A549 (cell line): ENCODE measurements around the gene HSFX3. TPM values are rescaled to one million over a fixed set of nuclear protein-coding genes. Genes with fewer than 3 reads are reported as not detected.
A peak's percentile ranks its signal among the peaks of the same experiment; 100 is the strongest.
"Not testable (repeated sequence)": the region's sequence is repeated elsewhere in the genome, so short reads cannot be mapped to it uniquely, and the experiment has no call there.

Experiments used
- ATAC-seq, 2 experiments: fragments of 200-7000 bp in 1 of 2; fragments of >200 bp in 1 of 2; cut with Nextera tagmentation in 1 of 2; cut with Tn5 transposase in 1 of 2; 3 replicates each; pipeline versions ENCODE4 v1.8.0 to v1.9.1; 2018 to 2020; ENCODE audit warnings: mild to moderate bottlenecking in 1 of 2, moderate library complexity in 1 of 2
- CTCF ChIA-PET: fragments of 300-600 bp; sonication (Branson Sonifier 250); formaldehyde crosslinking; extraction: SDS; loops from one replicate; lab custom pipeline; 2021; ENCODE audit warnings: antibody characterized with exemption, inconsistent platforms; lab: Yijun Ruan, JAX
- POLR2A ChIA-PET: fragments of 350-600 bp; formaldehyde crosslinking; extraction: SDS; loops from one replicate; lab custom pipeline; 2021; ENCODE audit warnings: antibody characterized with exemption, inconsistent platforms; lab: Yijun Ruan, JAX
- DNase-seq, 2 experiments: peaks; one replicate each; pipeline versions ENCODE4 v3.0.0 to v3.0.0-alpha.2; 2011 to 2016; ENCODE audit warnings: low read depth in 1 of 2, low spot score in 1 of 2
- FAIRE-seq: peaks from 2 replicates; lab custom pipeline; 2011; peaks lifted over from hg19 to GRCh38; lab: Jason Lieb, UNC
- H3K27ac ChIP-seq, 2 experiments: fragments of >200 bp; sonication (Bioruptor Twin); formaldehyde crosslinking; 3 replicates each; pipeline ENCODE4 v1.5.1; 2016 to 2017
- H3K4me1 ChIP-seq: fragments of >200 bp; sonication (Bioruptor Twin); formaldehyde crosslinking; 3 replicates; pipeline ENCODE4 v1.6.1; 2016
- H3K4me2 ChIP-seq: fragments of >200 bp; sonication (Bioruptor Twin); formaldehyde crosslinking; 3 replicates; pipeline ENCODE4 v1.6.1; 2016
- H3K4me3 ChIP-seq: fragments of >200 bp; sonication (Bioruptor Twin); formaldehyde crosslinking; 3 replicates; pipeline ENCODE4 v1.5.1; 2016
- H3K9me3 ChIP-seq: fragments of >200 bp; sonication (Bioruptor Twin); formaldehyde crosslinking; 3 replicates; pipeline ENCODE4 v1.6.1; 2016
- RAD21 ChIP-seq, 2 experiments: fragments of >200 bp in 1 of 2; sonication (Bioruptor Twin) in 1 of 2; formaldehyde crosslinking in 1 of 2; IDR thresholded peaks in 1 of 2; conservative IDR thresholded peaks in 1 of 2; 2 replicates in 1 of 2; 3 replicates in 1 of 2; pipeline ENCODE4 v1.6.1; 2012 to 2018; ENCODE audit warnings: inconsistent platforms in 1 of 2
- WGBS: methylation state at CpG from one replicate; pipeline ENCODE4 v1.1.6; 2017; ENCODE audit errors: missing lambda C conversion rate; 5-methylcytosine and 5-hydroxymethylcytosine counted together
- polyA minus RNA-seq: library from RNA; depleted of rRNA, polyadenylated mRNA; stranded (reverse); fragments of >200 nt; gene quantifications from 2 replicates; pipeline ENCODE4 v1.2.3, GENCODE V29; 2011; rRNA and poly(A)+ RNA removed
- polyA plus RNA-seq, 4 experiments: library from polyadenylated mRNA; depleted of rRNA in 3 of 4; stranded (reverse); fragments of >200 nt; fragmentation: RNase III in 1 of 4; extraction: RNeasy Plus Mini Kit Qiagen cat#74134 plus additional on column Dnase treatment in 1 of 4; gene quantifications; 2 replicates in 3 of 4; 3 replicates in 1 of 4; pipeline ENCODE4 v1.2.3, GENCODE V29; 2011 to 2017

The HSFX3 gene, protein sequence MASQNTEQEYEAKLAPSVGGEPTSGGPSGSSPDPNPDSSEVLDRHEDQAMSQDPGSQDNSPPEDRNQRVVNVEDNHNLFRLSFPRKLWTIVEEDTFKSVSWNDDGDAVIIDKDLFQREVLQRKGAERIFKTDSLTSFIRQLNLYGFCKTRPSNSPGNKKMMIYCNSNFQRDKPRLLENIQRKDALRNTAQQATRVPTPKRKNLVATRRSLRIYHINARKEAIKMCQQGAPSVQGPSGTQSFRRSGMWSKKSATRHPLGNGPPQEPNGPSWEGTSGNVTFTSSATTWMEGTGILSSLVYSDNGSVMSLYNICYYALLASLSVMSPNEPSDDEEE
- polyA plus RNA-seq (2011; rRNA removed) (not detected in 2 replicates), polyA plus RNA-seq (2017; fragmentation: RNase III; extraction: RNeasy Plus Mini Kit Qiagen cat#74134 plus additional on column Dnase treatment) (not detected in 3 replicates), polyA minus RNA-seq (not detected in 2 replicates)
- not detected in 2 replicates for polyA plus RNA-seq (2012; cell fraction: cytosol; rRNA removed)
- not detected in 2 replicates for polyA plus RNA-seq (2012; cell fraction: nucleus; rRNA removed)

DNA sequence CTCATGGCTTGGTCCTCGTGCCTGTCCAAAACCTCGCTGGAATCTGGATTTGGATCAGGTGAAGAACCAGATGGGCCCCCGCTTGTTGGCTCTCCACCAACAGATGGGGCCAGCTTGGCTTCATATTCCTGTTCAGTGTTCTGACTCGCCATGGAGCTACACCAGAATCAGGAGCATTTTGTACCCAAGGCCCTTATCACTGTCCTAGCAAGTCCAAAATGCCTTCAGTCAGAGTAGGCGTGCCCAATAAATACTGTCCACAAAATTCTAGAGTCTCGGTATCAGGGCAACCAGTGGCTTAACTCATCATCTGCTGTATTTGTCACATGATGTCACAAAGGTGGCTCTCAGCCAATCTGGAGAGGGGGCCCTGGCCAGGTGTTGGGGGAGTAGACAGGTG, at the start of gene HSFX3:
HSFX3 (minus strand) TSS at position 224 of the 400 bp plus-strand sequence; CDS start at position 152, 72 bp downstream.
- CTCF ChIA-PET, FAIRE-seq, H3K27ac ChIP-seq, ATAC-seq, POLR2A ChIA-PET, H3K4me3 ChIP-seq, H3K4me2 ChIP-seq, H3K9me3 ChIP-seq, DNase-seq, H3K4me1 ChIP-seq: not testable (repeated sequence)
- WGBS: no CpG with 5 or more reads among the region's 6 CpGs

DNA sequence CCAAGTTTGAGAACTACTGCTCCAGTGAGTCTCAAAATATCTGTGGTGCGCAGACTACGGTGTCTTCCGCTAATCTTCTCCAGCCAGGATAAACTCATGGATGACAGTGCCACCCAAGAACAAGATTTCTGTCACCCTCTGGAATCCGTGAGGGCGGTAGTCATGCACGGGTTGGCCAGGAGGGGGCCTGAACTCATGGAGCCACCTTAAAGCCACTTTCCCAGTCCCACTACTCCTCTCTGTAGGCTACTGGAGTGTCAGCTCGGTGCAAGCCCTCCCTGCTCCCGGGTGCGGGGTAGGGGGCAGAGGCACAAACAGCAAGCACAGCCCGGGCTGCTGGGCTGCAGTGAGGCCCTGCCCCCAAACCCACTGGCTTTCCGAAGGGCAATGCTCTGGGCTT, 48.9 kb upstream of the HSFX3 start:
- WGBS: 44% methylated on average over 5 of the region's 11 CpGs
- H3K4me1 ChIP-seq, H3K9me3 ChIP-seq, H3K4me3 ChIP-seq, H3K4me2 ChIP-seq, CTCF ChIA-PET, H3K27ac ChIP-seq, DNase-seq, POLR2A ChIA-PET: not testable (repeated sequence)
- peak; percentile 13 for FAIRE-seq
- ATAC-seq: peak; percentile 59 to 92; a peak in 3 of 6 replicates
- TF ChIP-seq RAD21 (conservative IDR thresholded peaks at IDR 0.05 in 1 of 2, IDR thresholded peaks at IDR 0.05 in 1 of 2): peak in 1 of 2 experiments; percentile 3; a peak in 1 of 5 replicates

DNA sequence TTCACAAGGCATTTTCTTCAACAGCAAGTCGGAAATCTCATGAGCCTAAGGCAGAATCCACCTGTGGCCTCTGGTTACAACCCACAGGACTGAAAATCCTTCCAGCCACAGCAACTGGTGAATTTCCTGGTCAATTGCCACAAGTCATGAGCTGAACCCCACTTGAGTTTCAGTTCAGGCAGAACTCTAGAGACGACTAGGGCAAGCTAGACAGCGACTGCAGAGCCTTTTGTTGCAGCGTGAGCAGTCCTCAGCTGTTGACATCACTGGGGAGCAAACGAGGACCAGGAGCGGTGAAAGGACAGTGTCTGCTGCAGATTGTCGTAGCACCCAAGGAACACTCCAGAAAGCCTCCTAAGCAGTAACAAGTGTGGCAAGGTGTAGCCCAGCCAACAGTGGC, 46.2 kb upstream of the HSFX3 start:
- H3K4me3 ChIP-seq, DNase-seq, FAIRE-seq, POLR2A ChIA-PET, H3K27ac ChIP-seq, ATAC-seq, H3K9me3 ChIP-seq, H3K4me2 ChIP-seq, H3K4me1 ChIP-seq, CTCF ChIA-PET: not testable (repeated sequence)
- no CpG with 5 or more reads among the region's 7 CpGs for WGBS

DNA sequence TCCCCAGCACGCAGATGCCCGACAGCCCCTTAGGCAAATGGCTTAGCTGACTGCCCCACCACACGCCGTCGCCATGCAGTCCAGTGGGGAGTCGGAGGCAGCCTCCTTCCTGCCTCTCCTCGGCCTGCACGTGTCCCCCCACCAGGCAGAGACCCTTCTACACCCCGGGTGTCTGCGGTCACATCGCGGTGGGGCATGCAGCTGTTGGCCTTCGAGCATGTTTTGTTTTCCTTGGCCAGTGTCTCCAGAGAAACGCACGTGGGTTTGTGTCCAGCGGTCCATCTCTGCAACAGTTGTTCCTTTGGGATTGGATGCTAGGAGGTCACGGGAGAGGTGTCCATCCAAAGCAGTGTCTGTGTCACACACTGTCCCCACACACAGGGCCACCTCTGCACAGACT, 45.5 kb upstream of the HSFX3 start, which contains the start of gene HSFX2:
HSFX2 (minus strand) TSS at position 101 of the 400 bp plus-strand sequence. CDS start 614 bp downstream, outside the sequence.
- H3K4me1 ChIP-seq, CTCF ChIA-PET, H3K9me3 ChIP-seq, H3K27ac ChIP-seq, ATAC-seq, H3K4me2 ChIP-seq, H3K4me3 ChIP-seq, FAIRE-seq, DNase-seq, POLR2A ChIA-PET: not testable (repeated sequence)
- WGBS: no CpG with 5 or more reads among the region's 17 CpGs

DNA sequence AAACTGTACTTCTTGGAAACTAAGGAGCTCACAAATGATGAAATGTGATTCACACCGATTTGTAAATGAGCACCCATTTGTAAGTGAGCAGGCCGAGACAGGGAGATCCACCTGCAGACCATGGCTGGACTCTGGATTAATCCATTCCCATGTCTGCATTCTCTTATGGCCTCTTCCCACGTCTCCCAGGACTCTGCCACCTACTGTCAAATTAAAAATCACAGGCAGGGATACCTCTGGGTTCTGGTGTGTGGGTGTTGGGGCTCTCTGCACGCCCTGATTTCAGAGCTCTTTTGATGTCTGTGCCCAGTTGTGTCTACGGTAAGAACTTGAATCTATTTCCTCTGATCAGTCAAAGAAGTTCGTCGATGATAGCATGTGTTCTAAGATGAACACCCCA, 41.3 kb upstream of the HSFX3 start:
- H3K4me2 ChIP-seq, H3K9me3 ChIP-seq, H3K4me3 ChIP-seq, POLR2A ChIA-PET, H3K27ac ChIP-seq, CTCF ChIA-PET, H3K4me1 ChIP-seq, FAIRE-seq, DNase-seq: not testable (repeated sequence)
- ATAC-seq: peak; percentile 44 to 65; a peak in 2 of 6 replicates
- WGBS: no CpG with 5 or more reads among the region's 7 CpGs

DNA sequence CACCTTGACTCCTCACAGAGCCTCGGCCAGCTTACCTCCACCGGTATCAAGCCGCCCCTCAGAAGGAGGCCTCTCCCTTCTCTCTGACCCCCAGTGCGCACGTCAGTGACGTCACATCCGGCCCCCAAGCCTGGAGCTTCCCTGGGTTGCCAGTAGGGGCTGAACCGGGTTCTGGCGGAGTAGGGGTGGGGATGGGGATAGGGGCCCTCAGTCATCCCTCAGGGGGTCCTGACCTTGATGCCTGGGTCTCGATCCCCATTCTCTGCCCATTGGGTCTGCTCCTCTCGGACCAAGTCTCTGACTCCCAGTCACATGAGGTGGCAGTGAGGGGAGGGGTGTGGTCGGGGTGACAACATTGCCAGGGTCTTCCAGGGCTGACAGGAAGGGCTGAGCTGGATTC, 37.6 kb upstream of the HSFX3 start, which contains the start of gene MAGEA9B:
MAGEA9B (minus strand) TSS at position 101 of the 400 bp plus-strand sequence. CDS start 4,280 bp downstream, outside the sequence.
- WGBS: no CpG with 5 or more reads among the region's 12 CpGs

DNA sequence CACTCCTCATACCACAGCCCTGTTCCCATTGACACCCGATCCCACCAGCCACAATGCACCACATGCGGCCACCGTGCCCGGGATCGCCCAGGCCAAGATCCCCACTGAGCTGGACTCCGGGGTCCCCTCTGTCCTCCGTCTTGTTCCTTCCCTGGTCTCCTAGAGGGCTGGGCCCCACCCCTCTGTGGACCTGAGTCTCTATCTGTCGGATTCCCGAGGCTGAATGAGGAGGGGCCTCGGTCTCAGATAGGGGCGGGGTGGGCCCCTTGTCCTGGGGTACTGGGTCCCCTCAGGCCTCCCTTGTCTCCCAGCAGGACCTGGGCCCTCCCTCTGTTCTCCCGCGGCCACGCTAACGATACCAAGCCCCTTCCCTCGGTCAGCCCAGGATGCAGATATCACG, 35.9 kb upstream of the HSFX3 start:
- ATAC-seq, POLR2A ChIA-PET: not testable (repeated sequence)

More for the DNA sequence above, 37.6 kb upstream of the HSFX3 start, which contains the start of gene MAGEA9B:
- FAIRE-seq, H3K4me3 ChIP-seq, H3K4me2 ChIP-seq, DNase-seq, CTCF ChIA-PET, H3K9me3 ChIP-seq, H3K4me1 ChIP-seq, H3K27ac ChIP-seq, ATAC-seq, POLR2A ChIA-PET: not testable (repeated sequence)

DNA sequence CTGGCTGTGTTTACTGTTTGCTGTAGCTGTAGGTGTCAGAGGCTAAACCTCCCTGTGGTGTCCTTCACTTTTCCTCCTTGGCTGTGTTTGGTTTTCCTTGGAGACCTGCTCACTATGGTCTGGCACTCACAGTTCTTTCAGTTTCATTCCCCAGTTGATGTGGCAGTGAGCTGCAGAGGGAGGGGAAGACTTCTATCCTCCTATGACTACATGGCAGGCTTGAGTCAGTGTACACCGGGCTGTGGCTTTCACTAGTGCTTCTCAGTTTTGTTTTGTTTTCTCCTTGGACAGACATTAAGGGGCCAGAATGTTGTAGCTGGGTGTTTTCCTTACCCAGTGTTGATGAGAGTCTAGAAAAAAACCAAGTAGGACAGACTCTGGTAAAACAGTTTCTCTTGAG, 23.7 kb upstream of the HSFX3 start:
- H3K4me3 ChIP-seq, DNase-seq, H3K4me1 ChIP-seq, H3K27ac ChIP-seq, POLR2A ChIA-PET, H3K9me3 ChIP-seq, FAIRE-seq, CTCF ChIA-PET, H3K4me2 ChIP-seq: not testable (repeated sequence)
- WGBS: no CpG with 5 or more reads among the region's 1 CpG
- ATAC-seq: peak; percentile 30 to 66; a peak in 2 of 6 replicates

More for the DNA sequence above, 35.9 kb upstream of the HSFX3 start:
- FAIRE-seq, DNase-seq, H3K4me1 ChIP-seq, H3K27ac ChIP-seq, H3K4me2 ChIP-seq, H3K9me3 ChIP-seq, H3K4me3 ChIP-seq, CTCF ChIA-PET: not testable (repeated sequence)
- WGBS: 44% methylated on average over 3 of the region's 17 CpGs
